ENCODE data around the gene CACNA1C. TPM values are rescaled to one million over a fixed set of nuclear protein-coding genes. Genes with fewer than 3 reads are reported as not detected.

Gene CACNA1C
- total RNA-seq, 1 donor from 2014 or later: 15.6 TPM

GRCh38 chr12:2732290-2732689 lies 679.5 kb downstream of the CACNA1C start:
- intact Hi-C loops (cut with DNase I): no loop called here

GRCh38 chr12:2733493-2734355 lies 680.9 kb downstream of the CACNA1C start:
- no peak for TF ChIP-seq CTCF (IDR thresholded peaks at IDR 0.05)
- Histone ChIP-seq H3K27ac (no peak overlapping the region), H3K4me3 (no peak overlapping the region), H3K27me3 (no peaks in the 10 kb centered on the region), H3K9me3 (no peaks in the 10 kb centered on the region), H3K36me3 (no peaks in the 10 kb centered on the region), H3K4me1 (no peaks in the 10 kb centered on the region)
- ATAC-seq: no peak
- intact Hi-C loops (cut with DNase I): no loop called here
- no peak for DNase-seq

More at GRCh38 chr12:2732290-2732689, 679.5 kb downstream of the CACNA1C start:
- Histone ChIP-seq H3K4me1 (no peaks in the 10 kb centered on the region), H3K4me3 (no peak overlapping the region), H3K27ac (no peak overlapping the region), H3K9me3 (no peaks in the 10 kb centered on the region), H3K36me3 (no peaks in the 10 kb centered on the region), H3K27me3 (no peaks in the 10 kb centered on the region)
- no peak for DNase-seq
- TF ChIP-seq CTCF (IDR thresholded peaks at IDR 0.05): no peak
- ATAC-seq: no peak

- DNase-seq: no peak
- no peaks in the 10 kb centered on the region for H3K9me3 ChIP-seq
- no peaks in the 10 kb centered on the region for H3K4me1 ChIP-seq
- no peak overlapping the region for H3K27ac ChIP-seq
- ATAC-seq: no peak
- TF ChIP-seq CTCF (IDR thresholded peaks at IDR 0.05): no peak
- no peaks in the 10 kb centered on the region for H3K27me3 ChIP-seq
- H3K36me3 ChIP-seq: no peaks in the 10 kb centered on the region
- no peak overlapping the region for H3K4me3 ChIP-seq
- intact Hi-C loops (cut with DNase I): no loop called here
These were observed 682.6 kb downstream of the CACNA1C start for GRCh38 chr12:2735432-2735831.

- H3K27me3 ChIP-seq: no peaks in the 10 kb centered on the region
- H3K27ac ChIP-seq: no peak overlapping the region
- no peaks in the 10 kb centered on the region for H3K4me1 ChIP-seq
- TF ChIP-seq CTCF (IDR thresholded peaks at IDR 0.05): no peak
- ATAC-seq: no peak
- H3K9me3 ChIP-seq: no peaks in the 10 kb centered on the region
- intact Hi-C loops (cut with DNase I): no loop called here
- no peak overlapping the region for H3K4me3 ChIP-seq
- no peaks in the 10 kb centered on the region for H3K36me3 ChIP-seq
- DNase-seq: no peak
These were observed 685.0 kb downstream of the CACNA1C start for GRCh38 chr12:2737656-2738241.

GRCh38 chr12:2739069-2739468 lies 686.3 kb downstream of the CACNA1C start:
- DNase-seq: no peak
- intact Hi-C loops (cut with DNase I): no loop called here

More at GRCh38 chr12:2739069-2739468, 686.3 kb downstream of the CACNA1C start:
- Histone ChIP-seq H3K27me3 (no peaks in the 10 kb centered on the region), H3K36me3 (no peaks in the 10 kb centered on the region), H3K4me3 (no peak overlapping the region), H3K27ac (no peak overlapping the region), H3K4me1 (no peaks in the 10 kb centered on the region), H3K9me3 (no peaks in the 10 kb centered on the region)
- no peak for ATAC-seq
- TF ChIP-seq CTCF (IDR thresholded peaks at IDR 0.05): no peak

Measured in upper lobe of right lung (tissue), 1 donor.